Measurements from ENCODE around the gene DLAT.

DLAT gene

GRCh38 chr11:112057170-112057569 lies 32.0 kb downstream of the DLAT start:
- Histone ChIP-seq H3K27ac (ENCODE audit: extremely low read depth, low read depth, low read length) (no peak overlapping the region), H3K9me3 (ENCODE audit: control insufficient read depth, insufficient read depth, low read depth, low read length) (no peaks in the 10 kb centered on the region), H3K4me3 (ENCODE audit: low read depth, low read length) (no peak overlapping the region), H3K4me1 (ENCODE audit: control insufficient read depth, insufficient read depth, low read length) (no peaks in the 10 kb centered on the region), H3K36me3 (ENCODE audit: control insufficient read depth in 2 of 2, insufficient read depth in 1 of 2, low read length in 2 of 2) (peaks cover 5 to 83% of the 10 kb centered on the region in 2 experiments; a peak in 2 of 3 replicates)
- ChIA-PET POLR2A (no interaction called here), CTCF (interaction anchor here (0.9 kb wide), 1 partner anchor 16 kb away, joined by 3 read pairs; no protein-coding TSS in a partner anchor)
- no peak for TF ChIP-seq PBX3 (CRISPR knock-in tag; IDR thresholded peaks at IDR 0.05)
- TF ChIP-seq PRDM1 (tag by site-specific recombination; IDR thresholded peaks at IDR 0.05): peak; percentile 76
- TF ChIP-seq ZNF354C (tag by site-specific recombination; IDR thresholded peaks at IDR 0.05; ENCODE audit: borderline replicate concordance, low read depth): no peak

GRCh38 chr11:112058103-112058502 lies 32.9 kb downstream of the DLAT start:
- H3K9me3 ChIP-seq (ENCODE audit: control insufficient read depth, insufficient read depth, low read depth, low read length): no peaks in the 10 kb centered on the region
- H3K4me1 ChIP-seq (ENCODE audit: control insufficient read depth, insufficient read depth, low read length): no peaks in the 10 kb centered on the region
- peaks cover 8 to 84% of the 10 kb centered on the region in 2 experiments for H3K36me3 ChIP-seq (ENCODE audit: control insufficient read depth in 2 of 2, insufficient read depth in 1 of 2, low read length in 2 of 2)
- POLR2A ChIA-PET: no interaction called here
- CTCF ChIA-PET: no interaction called here
- no peak overlapping the region for H3K4me3 ChIP-seq (ENCODE audit: low read depth, low read length)
- H3K27ac ChIP-seq (ENCODE audit: extremely low read depth, low read depth, low read length): no peak overlapping the region
- TF ChIP-seq ZFP3 (tag by site-specific recombination; IDR thresholded peaks at IDR 0.05; ENCODE audit: low read depth): no peak
- TF ChIP-seq TRIM28 (IDR thresholded peaks at IDR 0.05; ENCODE audit: borderline replicate concordance, low read length): no peak
- no peak for TF ChIP-seq ZSCAN4 (tag by site-specific recombination; IDR thresholded peaks at IDR 0.05)
- no peak for TF ChIP-seq ZNF398 (tag by site-specific recombination; IDR thresholded peaks at IDR 0.05)
- TF ChIP-seq PRDM4 (tag by site-specific recombination; IDR thresholded peaks at IDR 0.05): no peak
- TF ChIP-seq ZNF501 (tag by site-specific recombination; IDR thresholded peaks at IDR 0.05): no peak
- TF ChIP-seq ZNF423 (tag by site-specific recombination; IDR thresholded peaks at IDR 0.05): no peak
- no peak for TF ChIP-seq ZBTB11 (tag by site-specific recombination; conservative IDR thresholded peaks at IDR 0.05; ENCODE audit: low read depth)
- no peak for TF ChIP-seq ZNF302 (tag by site-specific recombination; IDR thresholded peaks at IDR 0.05; ENCODE audit: low read depth)
- TF ChIP-seq ZNF600 (tag by site-specific recombination; IDR thresholded peaks at IDR 0.05): no peak
- TF ChIP-seq KLF1 (tag by site-specific recombination; IDR thresholded peaks at IDR 0.05): no peak
- TF ChIP-seq ZNF280D (tag by site-specific recombination; IDR thresholded peaks at IDR 0.05): no peak
- TF ChIP-seq ZNF394 (tag by site-specific recombination; IDR thresholded peaks at IDR 0.05; ENCODE audit: borderline replicate concordance): no peak
- no peak for TF ChIP-seq HOXA7 (CRISPR knock-in tag; IDR thresholded peaks at IDR 0.05; ENCODE audit: borderline replicate concordance)
- TF ChIP-seq OVOL3 (tag by site-specific recombination; IDR thresholded peaks at IDR 0.05): no peak
- no peak for TF ChIP-seq OSR2 (tag by site-specific recombination; IDR thresholded peaks at IDR 0.05)
- TF ChIP-seq ZNF2 (tag by site-specific recombination; IDR thresholded peaks at IDR 0.05): no peak

All from HEK293 (cell line).